Thyroid gland (tissue), 4 donors: ENCODE measurements around the gene COL10A1. TPM values are rescaled to one million over a fixed set of nuclear protein-coding genes. Genes with fewer than 3 reads are reported as not detected.

Experiments used
- DNase-seq, 2 donors: peaks; one replicate each; pipeline ENCODE4 v3.0.0-alpha.2; 2019
- H3K27ac ChIP-seq, 3 donors: fragments of 200-600 bp; sonication (generic); 1 replicate in 2 of 3; 2 replicates in 1 of 3; pipeline ENCODE4 v1.5.1; 2016 to 2019; ENCODE audit warnings: mild to moderate bottlenecking in 1 of 3, moderate library complexity in 1 of 3
- H3K27me3 ChIP-seq: fragments of 200-600 bp; sonication (generic); one replicate; pipeline ENCODE4 v1.5.1; 2019
- H3K36me3 ChIP-seq, 2 donors: fragments of 200-600 bp; sonication (generic); one replicate each; pipeline ENCODE4 v1.5.1; 2016 to 2019
- H3K4me1 ChIP-seq, 2 donors: fragments of 200-600 bp; sonication (generic); one replicate each; pipeline ENCODE4 v1.5.1; 2017 to 2019
- H3K4me3 ChIP-seq, 3 donors: fragments of 200-600 bp; sonication (generic); replicated peaks in 1 of 3; 1 replicate in 2 of 3; 2 replicates in 1 of 3; pipeline ENCODE4 v1.5.1; 2016; ENCODE audit warnings: mild to moderate bottlenecking in 1 of 3
- H3K9me3 ChIP-seq: fragments of 200-600 bp; sonication (generic); one replicate; pipeline ENCODE4 v1.5.1; 2017
- POLR2A ChIP-seq, 2 donors: fragments of 450-650 bp; IDR thresholded peaks; one replicate each; pipeline ENCODE4 v1.6.1; 2017; ENCODE audit warnings: antibody characterized with exemption in 2 of 2, mild to moderate bottlenecking in 2 of 2, moderate library complexity in 1 of 2
- WGBS, 2 donors: methylation state at CpG; one replicate each; pipeline ENCODE4 v1.1.5; 2017; 5-methylcytosine and 5-hydroxymethylcytosine counted together
- intact Hi-C: fragments of 100-400 bp; cut with DNase I; formaldehyde crosslinking; loops from one replicate; pipeline ENCODE4 v1.15.1; 2023
- total RNA-seq, 4 donors: library from RNA; depleted of rRNA; stranded (reverse); fragments of >200 nt; gene quantifications; one replicate each; pipeline ENCODE4 v1.2.3, GENCODE V29; 2016
- TF ChIP-seq, protein P1 (sequence below), 6 experiments: fragments of 200-600 bp in 3 of 6; fragments of 450-650 bp in 3 of 6; sonication (generic) in 3 of 6; IDR thresholded peaks; one replicate each; pipeline ENCODE4 v1.5.1; 2016 to 2019; ENCODE audit warnings: antibody characterized with exemption in 6 of 6, mild to moderate bottlenecking in 2 of 6, inconsistent platforms in 1 of 6, moderate library complexity in 1 of 6

Gene COL10A1
- total RNA-seq, 4 donors from 2014 or later = 0.78 TPM; not detected in 3

DNA sequence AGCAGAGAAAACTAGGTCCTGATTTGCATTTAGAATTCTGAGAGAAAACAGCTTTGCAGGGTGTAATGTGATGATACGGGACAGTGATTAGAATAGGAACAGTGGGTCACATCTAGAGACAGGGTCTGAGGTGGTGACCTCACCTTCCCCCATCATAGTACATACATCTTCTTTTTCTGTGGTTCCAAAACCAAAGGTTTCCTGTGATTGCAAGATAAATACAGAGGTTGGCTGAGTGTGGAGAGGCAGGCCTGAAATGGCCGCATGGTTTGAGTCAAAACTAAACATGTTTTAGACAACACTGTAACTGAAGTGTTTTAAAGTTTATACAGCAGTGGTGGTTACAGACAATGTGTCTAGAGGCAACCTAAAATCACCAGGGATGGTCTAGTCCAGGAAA is 35.7 kb downstream of the COL10A1 start:
- peaks cover 0 to 7% of the 10 kb centered on the region in 2 donors for H3K4me1 ChIP-seq

GRCh38 chr6:116088946-116089345 is 37.0 kb downstream of the COL10A1 start:
- Histone ChIP-seq H3K9me3 (no peaks in the 10 kb centered on the region), H3K27me3 (no peaks in the 10 kb centered on the region), H3K4me3 (no peak overlapping the region), H3K27ac (no peak overlapping the region), H3K36me3 (no peaks in the 10 kb centered on the region), H3K4me1 (peaks cover 0 to 7% of the 10 kb centered on the region in 2 donors)
- intact Hi-C loops = no loop called here
- TF ChIP-seq, protein P1, sequence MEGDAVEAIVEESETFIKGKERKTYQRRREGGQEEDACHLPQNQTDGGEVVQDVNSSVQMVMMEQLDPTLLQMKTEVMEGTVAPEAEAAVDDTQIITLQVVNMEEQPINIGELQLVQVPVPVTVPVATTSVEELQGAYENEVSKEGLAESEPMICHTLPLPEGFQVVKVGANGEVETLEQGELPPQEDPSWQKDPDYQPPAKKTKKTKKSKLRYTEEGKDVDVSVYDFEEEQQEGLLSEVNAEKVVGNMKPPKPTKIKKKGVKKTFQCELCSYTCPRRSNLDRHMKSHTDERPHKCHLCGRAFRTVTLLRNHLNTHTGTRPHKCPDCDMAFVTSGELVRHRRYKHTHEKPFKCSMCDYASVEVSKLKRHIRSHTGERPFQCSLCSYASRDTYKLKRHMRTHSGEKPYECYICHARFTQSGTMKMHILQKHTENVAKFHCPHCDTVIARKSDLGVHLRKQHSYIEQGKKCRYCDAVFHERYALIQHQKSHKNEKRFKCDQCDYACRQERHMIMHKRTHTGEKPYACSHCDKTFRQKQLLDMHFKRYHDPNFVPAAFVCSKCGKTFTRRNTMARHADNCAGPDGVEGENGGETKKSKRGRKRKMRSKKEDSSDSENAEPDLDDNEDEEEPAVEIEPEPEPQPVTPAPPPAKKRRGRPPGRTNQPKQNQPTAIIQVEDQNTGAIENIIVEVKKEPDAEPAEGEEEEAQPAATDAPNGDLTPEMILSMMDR (IDR thresholded peaks at IDR 0.05) = no peak
- no peak for TF ChIP-seq POLR2A (IDR thresholded peaks at IDR 0.05)
- no peak for DNase-seq

More for the DNA sequence above, 35.7 kb downstream of the COL10A1 start:
- no peaks in the 10 kb centered on the region for H3K9me3 ChIP-seq
- H3K4me3 ChIP-seq = no peak overlapping the region
- TF ChIP-seq POLR2A (IDR thresholded peaks at IDR 0.05) = no peak
- TF ChIP-seq, protein P1 (IDR thresholded peaks at IDR 0.05) = no peak
- WGBS, 2 donors = 67 to 81% methylated on average over 2 of the region's 2 CpGs
- no peaks in the 10 kb centered on the region for H3K36me3 ChIP-seq
- no peak overlapping the region for H3K27ac ChIP-seq
- DNase-seq = no peak
- H3K27me3 ChIP-seq = no peaks in the 10 kb centered on the region
- intact Hi-C loops = no loop called here

DNA sequence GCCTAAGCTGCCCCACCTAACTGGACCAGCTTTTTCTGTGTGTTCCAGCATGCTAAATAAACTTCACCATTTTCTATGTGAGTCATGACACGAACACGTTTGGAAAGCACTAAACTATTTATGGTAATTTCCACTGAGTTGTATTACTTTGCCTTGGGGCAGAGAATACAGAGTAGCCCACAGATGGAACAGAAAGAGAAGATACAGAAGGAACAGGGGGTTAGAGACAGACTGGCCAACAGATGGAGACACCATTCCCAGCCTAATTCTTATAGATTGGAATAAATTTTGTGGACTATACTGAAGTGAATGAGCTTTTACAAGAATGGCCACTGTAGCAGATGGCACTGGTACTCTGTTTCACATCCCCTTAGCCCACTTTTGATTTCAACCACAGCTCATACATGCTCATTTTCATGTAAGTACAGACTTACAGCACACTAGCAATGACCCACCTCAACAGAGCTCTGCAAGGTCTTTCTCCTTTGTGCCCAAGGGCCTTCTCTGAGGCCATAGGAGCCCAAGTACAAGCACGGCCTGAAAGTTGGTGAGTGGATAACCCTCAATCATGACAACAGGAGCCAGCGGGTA is 38.4 kb downstream of the COL10A1 start:
- no peaks in the 10 kb centered on the region for H3K27me3 ChIP-seq
- H3K4me1 ChIP-seq = peaks cover 0 to 7% of the 10 kb centered on the region in 2 donors
- intact Hi-C loops = no loop called here
- 76 to 77% methylated on average over 4 of the region's 4 CpGs for WGBS, 2 donors
- H3K9me3 ChIP-seq = no peaks in the 10 kb centered on the region
- no peak overlapping the region for H3K27ac ChIP-seq
- no peak overlapping the region for H3K4me3 ChIP-seq
- no peak for DNase-seq
- no peaks in the 10 kb centered on the region for H3K36me3 ChIP-seq
- TF ChIP-seq POLR2A (IDR thresholded peaks at IDR 0.05) = no peak
- TF ChIP-seq, protein P1 (IDR thresholded peaks at IDR 0.05) = no peak

- 85 to 88% methylated on average over 2 of the region's 2 CpGs for WGBS, 2 donors
- Histone ChIP-seq H3K4me3 (no peak overlapping the region), H3K36me3 (no peaks in the 10 kb centered on the region), H3K27me3 (no peaks in the 10 kb centered on the region), H3K27ac (no peak overlapping the region), H3K9me3 (no peaks in the 10 kb centered on the region), H3K4me1 (no peaks in the 10 kb centered on the region)
- TF ChIP-seq, protein P1 (IDR thresholded peaks at IDR 0.05) = no peak
- TF ChIP-seq POLR2A (IDR thresholded peaks at IDR 0.05) = no peak
- no peak for DNase-seq
- intact Hi-C loops = no loop called here
These were observed 41.6 kb downstream of the COL10A1 start for GRCh38 chr6:116084284-116084683.

DNA sequence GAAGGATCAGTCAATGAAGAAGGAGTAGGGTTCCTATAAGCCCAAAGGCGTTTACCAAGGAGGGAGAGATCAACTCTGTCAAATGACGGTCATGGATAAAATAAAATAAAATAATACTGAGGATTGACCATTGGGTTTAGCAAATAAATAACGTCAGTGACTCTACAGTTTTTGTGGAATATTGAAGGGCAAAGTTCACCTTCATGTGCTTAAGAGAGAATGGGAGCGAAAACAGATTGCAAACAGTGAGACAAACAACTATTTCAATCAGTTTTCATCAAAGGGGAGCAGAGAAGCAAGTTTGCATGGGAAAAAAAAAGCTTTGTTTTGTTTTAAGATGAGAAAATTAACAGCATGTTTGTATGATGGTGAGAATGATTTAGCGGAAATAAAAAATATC is 42.9 kb downstream of the COL10A1 start:
- no peaks in the 10 kb centered on the region for H3K9me3 ChIP-seq
- no peak for DNase-seq
- no peaks in the 10 kb centered on the region for H3K36me3 ChIP-seq
- intact Hi-C loops = no loop called here
- no peak overlapping the region for H3K4me3 ChIP-seq
- WGBS, 2 donors = 87 to 88% methylated on average over 5 of the region's 5 CpGs
- H3K27me3 ChIP-seq = no peaks in the 10 kb centered on the region
- TF ChIP-seq POLR2A (IDR thresholded peaks at IDR 0.05) = no peak
- TF ChIP-seq, protein P1 (IDR thresholded peaks at IDR 0.05) = no peak
- H3K27ac ChIP-seq = no peak overlapping the region
- no peaks in the 10 kb centered on the region for H3K4me1 ChIP-seq
